ENCODE results near the gene TMPRSS6.
"Not testable (repeated sequence)": the region's sequence is repeated elsewhere in the genome, so short reads cannot be mapped to it uniquely, and the experiment has no call there.

TMPRSS6 gene

DNA sequence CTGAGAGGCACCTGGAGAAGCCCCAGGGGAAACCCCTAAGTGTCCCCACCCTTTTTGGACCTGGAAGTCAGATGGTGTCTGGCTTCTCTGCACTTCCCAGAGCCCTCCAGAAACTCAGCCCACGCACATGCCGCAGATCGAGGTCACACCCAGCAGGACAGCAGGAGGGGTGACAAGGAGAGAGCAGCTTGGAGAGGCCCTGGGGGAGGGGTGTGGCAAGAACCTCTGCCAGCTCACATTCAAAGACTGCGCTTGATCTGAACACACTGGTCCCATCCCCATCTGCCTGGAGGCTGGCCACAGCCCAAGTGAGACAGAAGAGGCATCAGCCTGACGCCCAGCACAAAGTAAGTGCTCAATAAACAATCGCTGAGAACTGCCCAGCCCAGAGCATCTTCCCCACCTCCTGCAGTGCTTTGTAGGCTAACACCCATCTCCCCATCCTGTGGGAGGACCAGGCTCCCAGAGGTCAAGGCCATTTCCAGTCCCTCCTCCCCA, 21.4 kb downstream of the TMPRSS6 start:
- DNase-seq, result peak; percentile 19

DNA sequence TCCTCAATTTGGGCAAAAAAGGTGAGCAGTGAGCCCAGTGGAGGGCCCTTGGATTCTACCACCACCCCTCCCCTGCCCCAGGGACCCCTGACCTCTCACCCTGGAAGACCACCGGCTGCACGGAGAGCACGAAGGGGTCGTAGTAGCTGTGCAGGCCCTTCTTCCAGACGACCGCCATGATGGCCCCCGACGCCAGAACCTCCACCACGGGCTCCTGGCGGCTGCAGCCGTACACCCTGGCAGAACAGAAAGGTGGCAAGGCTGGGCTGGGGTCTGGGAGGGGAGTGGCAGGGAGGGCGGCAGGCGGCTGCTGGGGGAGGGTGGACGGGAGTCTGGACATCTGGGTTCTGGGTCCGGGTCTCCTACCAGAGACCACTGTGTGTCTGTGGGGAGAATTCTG, 23.3 kb downstream of the TMPRSS6 start:
- DNase-seq, result no peak

DNA sequence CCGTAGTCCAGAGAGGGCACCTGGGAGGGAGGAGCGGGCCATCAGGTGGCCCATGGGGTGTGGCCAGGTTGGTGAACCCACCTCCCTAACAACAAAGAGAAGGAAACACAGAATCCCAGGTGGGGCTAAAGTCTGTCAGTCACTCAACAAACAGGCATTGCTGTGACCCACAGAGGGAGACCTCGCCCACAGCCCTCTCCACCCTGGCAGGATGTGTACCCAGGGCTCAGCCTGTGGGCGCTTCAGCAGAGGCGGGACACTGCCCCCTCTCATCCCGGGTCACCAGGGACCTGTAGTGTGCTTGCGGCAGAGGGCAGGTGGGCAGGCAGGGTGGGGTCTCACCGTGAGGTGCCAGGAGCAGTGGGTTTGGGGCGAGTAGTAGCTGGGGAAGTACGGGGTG, 25.1 kb downstream of the TMPRSS6 start:
- DNase-seq, result no peak

DNA sequence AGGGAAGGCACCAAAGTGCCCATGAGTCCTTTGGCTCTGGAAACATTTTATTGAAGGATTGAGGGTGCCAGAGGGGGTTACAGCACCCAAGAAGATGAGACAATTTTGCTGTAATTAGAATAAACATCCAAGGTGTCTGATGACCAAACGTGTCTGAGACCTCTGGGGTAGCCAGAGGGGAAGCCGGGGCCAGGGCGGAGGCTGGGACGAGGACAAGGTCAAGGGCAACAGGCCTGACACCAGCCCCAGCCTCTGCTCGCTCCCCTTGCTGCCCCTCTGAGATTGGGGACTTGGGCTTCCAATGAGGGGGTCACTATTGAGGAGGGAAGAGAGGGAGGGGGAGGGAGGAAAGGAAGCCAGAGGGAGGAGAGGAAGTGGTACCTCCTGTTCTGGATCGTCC, 25.6 kb downstream of the TMPRSS6 start:
- DNase-seq, result no peak

DNA sequence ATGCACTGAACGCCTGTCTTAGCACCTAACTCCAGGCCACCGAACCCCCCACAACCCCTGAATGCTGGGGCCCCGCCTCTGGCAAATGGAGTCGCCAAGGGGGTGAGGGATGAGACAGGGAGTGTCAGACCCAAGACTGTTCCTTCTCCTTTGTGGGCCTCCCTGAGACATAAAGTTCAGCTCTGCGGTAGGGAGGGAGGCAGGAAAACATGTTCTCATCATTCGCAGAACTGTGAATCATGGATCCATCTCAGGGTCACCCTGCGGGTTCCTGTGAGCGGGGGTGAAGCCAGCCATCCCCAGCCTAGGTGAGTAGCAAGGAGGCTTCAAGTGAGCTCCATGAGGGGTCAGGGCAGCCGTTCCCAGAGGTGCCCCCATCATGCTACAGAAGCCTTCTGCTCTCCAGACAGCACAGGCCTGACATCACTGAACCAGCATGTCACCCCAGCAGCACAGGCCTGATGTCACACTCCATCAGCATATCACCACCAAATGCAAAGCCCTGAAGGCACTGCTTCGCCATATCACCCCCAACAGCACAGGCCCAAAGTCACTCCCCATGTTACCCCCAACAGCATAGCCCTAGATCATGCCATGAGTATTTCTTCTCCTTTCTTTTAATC, 27.2 kb downstream of the TMPRSS6 start:
- no peak for DNase-seq

DNA sequence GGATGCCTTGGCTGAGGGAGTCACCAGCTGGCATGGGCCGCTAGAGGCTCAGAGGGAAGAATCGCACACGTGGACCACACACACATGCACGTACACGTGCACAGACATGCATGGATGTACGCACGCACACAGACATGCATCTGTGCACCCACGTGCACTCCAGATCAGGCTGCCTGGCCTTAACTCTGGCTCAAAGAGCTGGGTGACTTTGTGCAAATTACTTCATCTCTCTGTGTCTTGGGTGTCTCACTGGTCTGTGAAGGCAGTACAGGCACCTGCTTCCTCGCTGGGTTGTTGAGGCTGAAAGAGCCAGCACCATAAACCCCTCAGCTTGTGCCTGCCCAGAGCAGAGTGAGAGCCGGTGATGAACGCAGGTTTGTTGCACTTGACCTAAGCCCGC, 28.7 kb downstream of the TMPRSS6 start:
- DNase-seq, result peak; percentile 5

DNA sequence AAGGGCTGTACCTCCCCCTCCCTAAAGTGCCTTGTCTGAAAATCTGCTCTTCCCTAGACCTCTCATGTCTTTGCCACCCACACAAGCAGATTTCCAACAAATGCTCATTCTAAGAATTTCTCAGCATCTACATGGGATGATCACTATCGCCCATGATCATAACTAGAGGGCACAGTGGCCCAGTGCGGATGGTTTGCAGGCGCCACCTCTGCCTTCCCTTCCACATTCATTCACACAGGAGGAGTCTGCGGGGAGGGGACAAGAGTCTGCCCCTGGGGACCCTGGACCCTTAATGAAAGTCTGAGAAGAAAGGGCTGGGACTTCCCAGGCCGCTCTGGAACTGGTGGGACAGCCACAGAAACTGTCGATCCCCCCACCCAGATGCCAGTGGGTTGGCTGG, 29.1 kb downstream of the TMPRSS6 start:
- no peak for DNase-seq

DNA sequence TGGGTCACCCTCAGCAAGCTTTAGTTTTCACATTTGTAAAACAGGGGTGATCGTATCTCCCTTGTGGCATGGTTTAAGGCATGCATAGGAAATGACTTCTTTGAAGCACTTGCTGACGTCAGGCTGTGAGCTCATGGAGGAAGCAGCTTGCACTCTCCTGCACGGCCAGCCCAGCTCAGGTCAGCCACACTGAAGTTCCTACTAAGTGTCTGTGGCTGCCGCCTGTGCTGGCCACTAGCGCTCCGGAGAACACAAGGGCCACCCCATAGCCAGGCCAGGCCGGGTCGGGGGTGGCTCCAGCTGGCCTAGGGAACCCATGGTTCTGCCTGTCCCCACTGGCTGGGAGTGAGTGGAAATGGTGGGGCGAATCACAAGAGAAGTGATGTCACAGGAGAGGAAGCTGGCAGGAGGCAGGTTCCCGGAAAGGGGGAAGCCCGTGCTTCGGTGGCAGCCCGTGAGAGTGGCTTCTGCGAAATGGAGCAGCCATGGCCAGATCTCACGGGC, 29.8 kb downstream of the TMPRSS6 start:
- peak; percentile 19 for DNase-seq

DNA sequence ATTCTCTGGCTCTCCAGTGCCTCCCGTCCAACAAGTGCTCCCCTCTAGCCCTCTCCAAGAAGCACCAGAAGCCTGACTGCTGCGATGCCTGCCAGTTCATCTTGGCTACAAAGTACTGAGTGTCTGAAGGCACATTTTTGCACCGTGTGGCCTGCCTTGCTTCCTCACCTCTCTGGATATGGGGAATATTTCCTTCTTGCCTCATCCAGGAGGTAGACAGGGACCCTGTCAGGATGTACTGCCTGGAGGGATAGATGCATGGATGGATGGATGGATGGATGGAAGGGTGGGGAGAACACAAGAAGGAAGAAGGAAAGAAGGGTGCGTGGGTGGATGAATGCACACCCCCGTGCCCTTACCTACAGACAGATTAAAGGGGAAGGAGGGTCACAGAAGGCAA, 30.4 kb downstream of the TMPRSS6 start:
- DNase-seq, result no peak

DNA sequence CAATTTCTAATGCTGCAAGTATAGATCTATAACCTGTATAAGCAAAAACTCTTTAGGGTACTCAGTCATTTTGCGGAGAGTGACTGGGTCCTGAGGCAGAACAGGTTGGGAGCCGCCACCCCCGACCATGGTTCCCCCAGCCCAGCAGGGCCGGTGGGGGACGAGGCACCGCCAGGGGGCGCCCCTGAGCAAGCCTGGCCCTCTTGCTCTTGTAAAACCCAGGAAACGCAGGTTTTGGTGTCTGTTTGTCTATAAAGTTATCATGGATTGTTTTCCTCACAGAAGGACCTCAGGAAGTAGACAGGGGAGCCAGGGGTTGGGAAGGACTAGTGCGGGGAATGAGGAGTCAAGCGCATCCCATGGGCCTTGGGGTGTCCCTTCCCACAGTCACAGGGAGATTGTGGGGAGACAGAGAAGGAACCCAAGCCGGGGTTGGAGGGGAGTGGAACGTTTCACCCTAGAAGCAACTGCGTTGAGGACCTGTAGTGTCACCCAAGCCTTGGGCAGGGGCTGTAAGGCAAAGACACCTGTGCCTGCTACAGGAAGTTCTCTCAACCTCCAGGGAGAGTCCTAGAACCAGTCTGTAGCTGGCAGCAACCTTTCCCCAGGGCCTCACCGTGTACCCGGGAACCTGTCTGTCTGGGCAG, 31.6 kb downstream of the TMPRSS6 start:
- peak; percentile 37 for DNase-seq

DNA sequence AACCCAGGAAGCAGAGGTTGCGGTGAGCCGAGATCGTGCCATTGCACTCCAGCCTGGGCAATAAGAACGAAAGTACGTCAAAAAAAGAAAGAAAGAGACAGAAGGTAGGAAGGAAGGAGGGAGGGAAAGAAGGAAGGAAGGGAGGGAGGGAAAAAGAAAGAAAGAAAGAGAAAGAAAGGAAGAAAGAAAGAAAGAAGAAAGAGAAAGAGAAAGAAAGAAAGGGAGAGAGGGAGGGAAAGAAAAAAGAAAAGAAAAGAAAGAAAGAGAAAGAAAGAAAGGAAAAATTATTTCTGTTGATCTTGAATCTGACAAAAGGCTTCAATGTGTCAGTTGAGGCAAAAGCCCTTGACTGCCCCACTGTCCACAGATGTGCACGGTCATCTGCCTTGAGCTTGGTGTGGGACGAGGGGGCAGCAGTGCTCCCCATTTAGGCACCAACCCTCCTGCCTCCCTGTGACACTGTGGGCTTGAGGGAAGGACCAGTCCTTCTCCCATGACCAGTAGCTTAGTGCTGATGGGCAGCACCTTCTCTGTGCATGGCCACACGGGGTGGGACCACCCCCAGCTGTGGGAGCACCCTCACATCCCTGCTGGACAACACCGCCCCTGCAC, 33.6 kb downstream of the TMPRSS6 start:
- DNase-seq, result no peak

DNA sequence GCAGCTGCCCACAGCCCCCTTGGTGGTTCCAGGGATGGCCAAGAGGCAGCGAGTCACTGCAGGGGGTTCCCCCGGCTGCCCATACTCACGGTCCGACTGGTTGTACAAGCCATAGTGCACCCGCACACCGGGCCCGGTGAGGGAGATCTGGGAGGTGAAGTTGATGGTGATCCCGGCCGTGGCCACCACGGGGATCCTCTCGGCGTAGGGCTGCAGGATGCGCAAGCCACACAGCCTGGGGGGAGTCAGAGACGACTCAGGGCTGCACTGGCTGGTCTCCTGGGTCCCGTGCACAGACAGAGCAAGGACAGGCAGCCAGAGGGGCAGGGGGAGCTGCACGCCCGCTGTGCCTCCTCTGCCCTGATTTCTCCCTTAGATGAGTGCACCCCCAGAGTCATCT, 34.5 kb downstream of the TMPRSS6 start:
- DNase-seq, result no peak

DNA sequence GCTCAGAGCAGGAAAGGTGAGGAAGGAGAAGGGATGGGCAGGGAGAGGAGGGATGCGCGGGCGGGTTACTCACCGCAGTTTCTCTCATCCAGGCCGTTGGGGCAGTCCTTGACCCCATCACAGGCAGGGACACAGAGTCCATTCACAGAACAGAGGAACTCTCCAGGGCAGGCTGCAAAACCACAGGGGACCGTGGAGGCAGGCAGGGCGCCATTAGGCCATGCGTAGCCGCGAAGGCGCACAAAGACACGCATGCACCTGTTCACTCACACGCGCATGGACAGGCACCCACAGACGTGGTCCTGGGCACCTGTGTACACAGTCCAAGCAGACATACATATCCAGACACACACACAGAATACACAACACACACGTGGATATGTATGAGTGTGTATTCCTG, 35.0 kb downstream of the TMPRSS6 start:
- no peak for DNase-seq

DNA sequence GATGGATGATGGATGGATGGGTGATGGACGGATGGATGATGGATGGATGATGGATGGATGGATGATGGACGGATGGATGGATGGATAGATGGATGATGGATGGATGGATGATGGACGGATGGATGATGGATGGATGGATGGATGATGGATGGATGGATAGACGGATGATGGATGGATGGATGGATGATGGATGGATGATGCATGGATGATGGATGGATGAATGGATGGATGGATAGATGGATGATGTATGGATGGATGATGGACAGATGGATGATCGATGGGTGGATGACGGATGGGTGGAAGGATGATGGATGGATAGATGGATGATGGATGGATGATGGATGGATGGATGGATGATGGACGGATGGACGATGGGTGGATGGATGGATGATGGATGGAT, 36.8 kb downstream of the TMPRSS6 start:
- no peak for DNase-seq

DNA sequence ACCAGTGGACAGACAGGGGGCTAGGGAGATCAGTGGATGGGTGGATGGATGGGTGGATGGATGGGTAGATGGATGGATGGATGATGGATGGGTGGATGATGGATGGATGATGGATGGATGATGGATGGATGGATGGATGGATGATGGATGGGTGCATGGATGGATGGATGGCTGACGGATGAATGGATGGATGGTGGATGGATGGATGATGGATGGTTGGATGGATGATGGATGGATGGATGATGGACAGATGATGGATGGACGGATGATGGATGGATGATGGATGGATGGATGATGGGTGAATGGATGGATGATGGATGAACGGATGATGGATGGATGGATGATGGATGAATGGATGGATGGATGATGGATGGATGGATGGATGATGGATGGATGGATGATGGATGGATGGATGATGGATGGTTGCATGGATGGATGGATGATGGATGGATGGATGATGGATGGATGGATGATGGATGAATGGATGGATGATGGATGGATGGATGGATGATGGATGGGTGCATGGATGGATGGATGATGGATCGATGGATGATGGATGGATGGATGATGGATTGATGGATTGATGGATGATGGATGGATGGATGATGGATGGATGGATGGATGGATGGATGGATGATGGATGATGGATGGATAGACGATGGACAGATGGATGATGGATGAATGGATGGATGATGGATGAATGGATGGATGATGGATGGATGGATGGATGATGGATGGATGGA, 37.5 kb downstream of the TMPRSS6 start:
- not testable (repeated sequence) for DNase-seq

DNA sequence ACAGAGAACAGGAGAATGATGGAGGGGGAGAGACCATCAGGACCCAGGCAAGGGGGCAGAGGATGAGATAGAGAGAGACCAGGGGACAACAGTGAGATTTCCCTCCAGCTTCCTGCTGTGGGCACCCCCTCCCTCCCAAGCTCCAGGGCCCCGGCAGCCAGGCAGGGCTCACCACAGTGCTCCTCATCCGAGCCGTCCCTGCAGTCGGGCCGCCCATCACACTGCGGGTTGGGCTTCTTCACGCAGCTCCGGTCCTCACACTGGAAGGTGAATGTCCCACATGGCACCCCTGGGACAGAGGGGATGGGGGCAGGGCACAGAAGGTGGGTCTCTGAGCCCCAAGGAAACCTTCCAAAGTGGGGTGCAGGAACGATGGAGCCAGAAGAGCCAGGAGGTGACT, 38.8 kb downstream of the TMPRSS6 start:
- DNase-seq, result no peak

DNA sequence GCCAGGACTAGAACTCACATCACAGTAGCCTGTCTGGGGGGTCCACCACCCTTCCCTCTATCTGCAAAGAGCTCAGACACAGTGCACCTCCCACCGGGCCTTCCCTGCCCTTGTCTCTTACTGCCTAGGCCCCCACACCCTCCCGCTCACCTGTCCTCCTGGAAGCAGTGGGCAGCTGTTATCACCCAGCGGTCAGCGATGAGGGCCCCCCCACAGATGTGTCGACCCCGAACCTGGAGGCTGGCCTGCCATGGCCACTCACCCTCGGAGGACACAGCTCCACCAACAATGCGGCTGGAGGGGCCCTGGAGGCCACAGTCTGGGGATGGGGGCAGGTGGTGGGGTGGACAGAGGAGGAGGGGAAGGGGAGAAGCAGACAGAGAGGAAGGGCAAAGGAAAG, 39.2 kb downstream of the TMPRSS6 start:
- DNase-seq, result no peak

DNA sequence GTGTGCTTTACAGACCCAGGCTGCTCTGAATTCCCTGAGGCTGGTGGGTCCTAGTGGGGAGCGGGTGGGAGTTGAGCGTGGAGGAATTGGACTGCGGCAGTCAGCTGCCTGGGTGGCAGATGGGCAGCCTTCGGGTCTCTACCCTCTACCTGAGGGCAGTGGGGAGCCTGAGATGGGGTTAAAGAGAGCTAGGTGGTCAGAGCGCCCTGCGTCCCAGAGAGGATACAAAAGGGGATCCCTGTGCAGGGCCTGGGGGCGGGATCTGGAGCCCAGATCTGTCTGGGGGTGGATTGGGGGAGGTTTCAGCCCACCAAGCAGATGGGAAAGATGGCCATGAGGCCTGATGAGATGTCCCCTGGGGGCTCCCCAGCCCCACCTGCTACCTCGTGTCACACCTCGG, 39.8 kb downstream of the TMPRSS6 start:
- DNase-seq, result no peak

DNA sequence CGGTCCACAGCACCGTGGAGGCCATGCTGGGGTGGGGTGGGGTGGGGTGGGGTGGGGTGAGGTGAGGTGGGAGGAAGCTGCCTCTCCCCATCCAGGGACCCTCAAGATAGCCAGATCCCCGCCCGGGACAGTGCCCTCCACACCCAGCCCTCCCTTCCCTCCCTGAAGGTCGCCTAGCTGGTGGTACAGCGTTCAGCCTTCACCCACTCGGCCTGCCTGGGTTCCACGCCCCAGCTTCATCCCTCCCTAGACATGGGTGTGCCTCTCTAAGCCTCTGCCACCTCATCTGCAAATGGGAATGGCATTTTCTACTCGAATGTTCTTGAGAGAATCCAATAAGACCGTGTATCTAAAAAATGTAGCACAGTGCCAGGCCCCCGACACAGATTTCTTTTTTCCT, 40.2 kb downstream of the TMPRSS6 start:
- DNase-seq, result no peak

DNA sequence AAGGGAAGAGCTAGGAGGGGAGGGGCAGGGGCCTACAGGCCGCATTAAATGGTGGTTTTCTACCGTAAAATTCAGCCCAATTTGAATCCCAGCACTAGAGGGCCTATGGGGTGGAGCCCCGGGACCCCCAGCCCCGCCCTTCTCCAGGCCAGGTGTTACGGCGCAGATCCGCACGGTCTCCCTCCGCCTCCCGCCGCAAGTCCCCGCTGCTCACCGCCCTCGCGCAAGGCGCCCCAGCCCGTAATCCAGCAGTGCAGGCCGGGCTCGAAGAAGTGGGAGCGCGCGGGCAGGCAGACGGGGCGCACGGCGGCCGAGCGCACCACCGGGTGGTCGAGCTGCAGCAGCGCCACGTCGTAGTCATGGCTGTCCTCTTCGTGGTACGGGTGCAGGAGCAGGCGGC, 40.7 kb downstream of the TMPRSS6 start:
- no peak for DNase-seq

DNA sequence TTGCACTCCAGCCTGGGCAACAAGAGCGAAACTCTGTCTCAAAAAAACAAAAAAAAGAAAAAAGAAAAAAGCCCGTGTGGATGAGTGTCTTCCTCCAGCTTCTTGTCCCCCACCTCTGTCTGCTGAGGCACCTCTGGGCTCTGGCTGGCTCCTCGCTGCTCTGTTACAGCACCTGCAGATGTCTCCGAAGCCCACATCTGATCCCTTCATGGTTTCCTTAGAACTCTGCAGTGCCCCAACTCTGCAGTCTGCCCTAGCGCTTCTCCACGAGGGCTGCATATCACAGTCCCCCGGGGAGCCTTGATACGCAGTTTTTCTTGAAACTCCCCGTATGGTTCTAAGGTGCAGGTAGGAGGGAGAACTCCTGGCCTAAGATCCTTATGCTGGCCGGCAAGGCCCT, 42.1 kb downstream of the TMPRSS6 start:
- no peak for DNase-seq

DNA sequence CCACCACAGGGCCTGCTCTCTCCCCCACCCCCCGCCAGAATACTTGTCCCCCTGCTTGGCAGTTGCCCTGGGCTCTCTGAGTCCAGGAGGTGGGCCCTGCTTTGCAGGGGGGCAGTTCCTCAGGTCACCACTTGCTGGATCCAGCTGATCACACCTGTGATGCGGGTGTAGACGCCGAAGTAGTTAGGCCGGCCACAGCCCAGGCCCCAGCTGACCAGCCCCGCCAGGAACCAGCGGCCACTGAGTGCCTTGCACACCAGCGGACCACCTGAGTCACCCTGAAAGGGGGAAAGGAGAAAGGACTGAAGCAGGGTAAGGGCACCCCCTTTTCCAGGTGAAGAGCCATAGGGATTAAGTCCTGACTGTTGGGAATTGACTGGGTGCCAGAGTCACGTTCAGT, 43.6 kb downstream of the TMPRSS6 start:
- no peak for DNase-seq

DNA sequence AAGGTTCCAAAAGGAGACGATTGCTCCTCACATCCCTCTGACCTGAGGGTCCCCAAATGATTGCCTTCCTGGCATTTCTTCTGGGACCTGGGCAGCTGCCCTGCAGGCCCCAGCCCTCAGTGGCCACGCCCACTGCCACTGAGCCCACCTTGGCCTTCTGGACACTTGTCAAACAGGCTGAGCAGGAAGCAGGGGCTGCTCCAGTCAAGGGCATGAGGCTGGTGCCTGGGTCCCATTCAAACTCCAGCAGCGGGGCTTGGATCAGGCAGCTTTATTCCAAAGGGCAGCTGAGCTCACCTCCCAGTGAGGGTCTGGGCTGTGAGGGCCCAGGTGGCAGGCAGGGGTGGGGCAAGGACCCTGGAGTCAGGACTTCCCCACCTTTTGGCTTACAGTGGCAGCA, 44.3 kb downstream of the TMPRSS6 start:
- DNase-seq, result no peak

Measured in fibroblast of skin of scalp (primary cell).